HEK293 (cell line): ENCODE results near the gene FAM163A.
A peak's percentile ranks its signal among the peaks of the same experiment; 100 is the strongest.

Source experiments
- CTCF ChIA-PET: fragments of 350-600 bp; formaldehyde crosslinking; extraction: SDS; loops from one replicate; lab custom pipeline; 2021; ENCODE audit warnings: antibody characterized with exemption; lab: Yijun Ruan, JAX
- POLR2A ChIA-PET: fragments of 300-600 bp; formaldehyde crosslinking; extraction: SDS; loops from one replicate; lab custom pipeline; 2020; ENCODE audit warnings: antibody characterized with exemption, inconsistent platforms; lab: Yijun Ruan, JAX
- H3K27ac ChIP-seq: fragments of 200-500 bp; sonication (Bioruptor generic); 2 replicates; pipeline ENCODE4 v1.5.1; 2014; ENCODE audit warnings: low read depth, low read length, control low read depth, inconsistent platforms; ENCODE audit errors: extremely low read depth
- H3K36me3 ChIP-seq, 2 experiments: fragments of 200-500 bp in 1 of 2; sonication (Bioruptor generic) in 1 of 2; 1 replicate in 1 of 2; 2 replicates in 1 of 2; pipeline ENCODE4 v1.5.1; 2014 to 2017; ENCODE audit warnings: inconsistent platforms in 2 of 2, low read length in 2 of 2; ENCODE audit not compliant: control insufficient read depth in 2 of 2, insufficient read depth in 1 of 2
- H3K4me1 ChIP-seq: fragments of 200-500 bp; sonication (Bioruptor generic); 2 replicates; pipeline ENCODE4 v1.5.1; 2014; ENCODE audit warnings: mild to moderate bottlenecking, low read length, inconsistent platforms; ENCODE audit not compliant: control insufficient read depth, insufficient read depth
- H3K4me3 ChIP-seq: 2 replicates; pipeline ENCODE4 v1.5.1; 2011; ENCODE audit warnings: low read depth, mild to moderate bottlenecking, control low read depth, low read length, moderate library complexity
- H3K9me3 ChIP-seq: fragments of 200-500 bp; sonication (Bioruptor generic); 2 replicates; pipeline ENCODE4 v1.5.1; 2014; ENCODE audit warnings: low read depth, low read length, inconsistent platforms; ENCODE audit not compliant: control insufficient read depth, insufficient read depth
- SP7 ChIP-seq: fragments of 450-650 bp; formaldehyde crosslinking; IDR thresholded peaks from 2 replicates; pipeline ENCODE4 v1.5.1; 2016; ENCODE audit warnings: missing biosample characterization, missing genetic modification characterization
- YY2 ChIP-seq: fragments of 450-650 bp; formaldehyde crosslinking; IDR thresholded peaks from 2 replicates; pipeline ENCODE4 v1.5.1; 2016; ENCODE audit warnings: missing biosample characterization, missing genetic modification characterization
- ZBTB21 ChIP-seq: fragments of 450-650 bp; formaldehyde crosslinking; IDR thresholded peaks from 2 replicates; pipeline ENCODE4 v1.5.1; 2017; ENCODE audit warnings: missing biosample characterization, missing genetic modification characterization
- ZIC2 ChIP-seq: fragments of 450-650 bp; formaldehyde crosslinking; IDR thresholded peaks from 2 replicates; pipeline ENCODE4 v1.5.1; 2016; ENCODE audit warnings: missing biosample characterization, missing genetic modification characterization
- ZNF112 ChIP-seq: fragments of 450-650 bp; formaldehyde crosslinking; IDR thresholded peaks from 2 replicates; pipeline ENCODE4 v1.5.0; 2017; ENCODE audit warnings: missing biosample characterization, missing genetic modification characterization
- ZNF138 ChIP-seq: fragments of 450-650 bp; formaldehyde crosslinking; IDR thresholded peaks from 2 replicates; pipeline ENCODE4 v1.5.1; 2016; ENCODE audit warnings: missing biosample characterization, missing genetic modification characterization, borderline replicate concordance
- ZNF16 ChIP-seq: fragments of 450-650 bp; formaldehyde crosslinking; IDR thresholded peaks from 2 replicates; pipeline ENCODE4 v1.5.1; 2016; ENCODE audit warnings: low read depth, missing biosample characterization, missing genetic modification characterization
- ZNF23 ChIP-seq: fragments of 450-650 bp; formaldehyde crosslinking; IDR thresholded peaks from 2 replicates; pipeline ENCODE4 v1.5.1; 2016; ENCODE audit warnings: missing biosample characterization, missing genetic modification characterization, borderline replicate concordance
- ZNF335 ChIP-seq: fragments of 450-650 bp; formaldehyde crosslinking; conservative IDR thresholded peaks from 2 replicates; pipeline ENCODE4 v1.5.1; 2016; ENCODE audit warnings: missing biosample characterization, missing genetic modification characterization
- ZNF350 ChIP-seq: fragments of 450-650 bp; formaldehyde crosslinking; IDR thresholded peaks from 2 replicates; pipeline ENCODE4 v1.5.0; 2017; ENCODE audit warnings: missing biosample characterization, mild to moderate bottlenecking, missing genetic modification characterization
- ZNF391 ChIP-seq: fragments of 450-650 bp; formaldehyde crosslinking; IDR thresholded peaks from 2 replicates; pipeline ENCODE4 v1.5.1; 2016; ENCODE audit warnings: low read depth, missing biosample characterization, missing genetic modification characterization, borderline replicate concordance
- ZNF48 ChIP-seq: fragments of 450-650 bp; formaldehyde crosslinking; IDR thresholded peaks from 2 replicates; pipeline ENCODE4 v1.5.1; 2016; ENCODE audit warnings: missing biosample characterization, missing genetic modification characterization
- ZNF549 ChIP-seq: fragments of 450-650 bp; IDR thresholded peaks from 2 replicates; pipeline ENCODE4 v1.5.1; 2018; ENCODE audit warnings: missing biosample characterization, missing genetic modification characterization, mild to moderate bottlenecking, inconsistent platforms, moderate library complexity
- ZNF555 ChIP-seq: fragments of 450-650 bp; formaldehyde crosslinking; conservative IDR thresholded peaks from 2 replicates; pipeline ENCODE4 v1.5.1; 2017; ENCODE audit warnings: missing biosample characterization, mild to moderate bottlenecking, missing genetic modification characterization, inconsistent platforms
- ZNF585B ChIP-seq: fragments of 450-650 bp; formaldehyde crosslinking; IDR thresholded peaks from 2 replicates; pipeline ENCODE4 v1.5.1; 2016; ENCODE audit warnings: missing biosample characterization, missing genetic modification characterization
- ZNF623 ChIP-seq: fragments of 450-650 bp; formaldehyde crosslinking; IDR thresholded peaks from 2 replicates; pipeline ENCODE4 v1.5.1; 2016; ENCODE audit warnings: missing biosample characterization, missing genetic modification characterization
- ZNF658 ChIP-seq: fragments of 450-650 bp; formaldehyde crosslinking; IDR thresholded peaks from 2 replicates; pipeline ENCODE4; 2016; ENCODE audit warnings: missing biosample characterization, missing genetic modification characterization
- ZNF677 ChIP-seq: fragments of 450-650 bp; IDR thresholded peaks from 2 replicates; pipeline ENCODE4 v1.5.0; 2018; ENCODE audit warnings: missing biosample characterization, mild to moderate bottlenecking, missing genetic modification characterization, moderate library complexity
- ZNF791 ChIP-seq: fragments of 450-650 bp; formaldehyde crosslinking; IDR thresholded peaks from 2 replicates; pipeline ENCODE4 v1.5.1; 2016; ENCODE audit warnings: missing biosample characterization, missing genetic modification characterization
- ZNF792 ChIP-seq: fragments of 450-650 bp; formaldehyde crosslinking; IDR thresholded peaks from 2 replicates; pipeline ENCODE4 v1.5.1; 2016; ENCODE audit warnings: missing biosample characterization, missing genetic modification characterization
- ZNF843 ChIP-seq: fragments of 450-650 bp; formaldehyde crosslinking; IDR thresholded peaks from 2 replicates; pipeline ENCODE4 v1.5.1; 2016; ENCODE audit warnings: missing biosample characterization, missing genetic modification characterization
- TF ChIP-seq, protein P1 (sequence below): fragments of 450-650 bp; formaldehyde crosslinking; IDR thresholded peaks from 2 replicates; pipeline ENCODE4 v1.5.1; 2017; ENCODE audit warnings: missing biosample characterization, missing genetic modification characterization
- TF ChIP-seq, protein P2 (sequence below): fragments of 450-650 bp; IDR thresholded peaks from 2 replicates; pipeline ENCODE4 v1.5.1; 2018; ENCODE audit warnings: missing biosample characterization, mild to moderate bottlenecking, missing genetic modification characterization

FAM163A gene

GRCh38 chr1:179824265-179824664 lies 81.2 kb downstream of the FAM163A start:
- no peak overlapping the region for H3K4me3 ChIP-seq
- ChIA-PET POLR2A (no interaction called here), CTCF (interaction anchor here (0.8 to 3.0 kb wide), 2 partner anchors 10 to 15 kb away, joined by 5 to 22 read pairs; no protein-coding TSS in a partner anchor)
- no peak overlapping the region for H3K27ac ChIP-seq
- TF ChIP-seq, protein P1, sequence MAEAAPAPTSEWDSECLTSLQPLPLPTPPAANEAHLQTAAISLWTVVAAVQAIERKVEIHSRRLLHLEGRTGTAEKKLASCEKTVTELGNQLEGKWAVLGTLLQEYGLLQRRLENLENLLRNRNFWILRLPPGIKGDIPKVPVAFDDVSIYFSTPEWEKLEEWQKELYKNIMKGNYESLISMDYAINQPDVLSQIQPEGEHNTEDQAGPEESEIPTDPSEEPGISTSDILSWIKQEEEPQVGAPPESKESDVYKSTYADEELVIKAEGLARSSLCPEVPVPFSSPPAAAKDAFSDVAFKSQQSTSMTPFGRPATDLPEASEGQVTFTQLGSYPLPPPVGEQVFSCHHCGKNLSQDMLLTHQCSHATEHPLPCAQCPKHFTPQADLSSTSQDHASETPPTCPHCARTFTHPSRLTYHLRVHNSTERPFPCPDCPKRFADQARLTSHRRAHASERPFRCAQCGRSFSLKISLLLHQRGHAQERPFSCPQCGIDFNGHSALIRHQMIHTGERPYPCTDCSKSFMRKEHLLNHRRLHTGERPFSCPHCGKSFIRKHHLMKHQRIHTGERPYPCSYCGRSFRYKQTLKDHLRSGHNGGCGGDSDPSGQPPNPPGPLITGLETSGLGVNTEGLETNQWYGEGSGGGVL: 0 out of 2 replicates have a peak, but pooled peaks have one; percentile 23
- TF ChIP-seq SP7 (no peak), ZNF623 (tag by site-specific recombination) (no peak), ZNF555 (tag by site-specific recombination) (no peak), ZNF658 (tag by site-specific recombination) (no peak), ZIC2 (peak; percentile 55), ZNF335 (tag by site-specific recombination) (no peak)
- H3K9me3 ChIP-seq: no peaks in the 10 kb centered on the region
- no peaks in the 10 kb centered on the region for H3K4me1 ChIP-seq
- no peaks in the 10 kb centered on the region for H3K36me3 ChIP-seq

DNA sequence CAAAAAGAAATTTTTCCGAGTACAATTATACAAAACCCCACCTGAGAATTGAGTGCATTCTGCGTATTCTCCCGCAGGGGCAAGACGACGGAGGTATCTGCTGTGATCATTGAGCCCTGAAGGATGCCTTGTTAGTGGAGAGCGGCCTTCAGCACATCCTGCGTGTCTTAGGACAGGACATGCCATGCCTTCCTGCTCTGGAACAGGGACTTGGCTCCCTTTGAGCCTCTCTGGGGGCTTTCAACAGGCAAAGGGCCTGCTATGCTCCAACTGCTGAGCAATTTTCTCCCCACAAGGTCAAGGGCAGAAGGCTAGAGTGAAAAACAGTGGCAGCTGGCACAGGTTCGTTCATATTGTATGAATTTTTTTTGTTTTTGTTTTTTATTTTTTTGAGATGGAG lies 82.1 kb downstream of the FAM163A start:
- TF ChIP-seq ZNF391 (tag by site-specific recombination): no peak
- no peak for TF ChIP-seq ZBTB21
- TF ChIP-seq, all 188 proteins: peak for 0
- H3K9me3 ChIP-seq: no peaks in the 10 kb centered on the region
- ChIA-PET CTCF (no interaction called here), POLR2A (no interaction called here)
- H3K4me1 ChIP-seq: no peaks in the 10 kb centered on the region
- H3K27ac ChIP-seq: no peak overlapping the region
- H3K4me3 ChIP-seq: no peak overlapping the region
- H3K36me3 ChIP-seq: no peaks in the 10 kb centered on the region

DNA sequence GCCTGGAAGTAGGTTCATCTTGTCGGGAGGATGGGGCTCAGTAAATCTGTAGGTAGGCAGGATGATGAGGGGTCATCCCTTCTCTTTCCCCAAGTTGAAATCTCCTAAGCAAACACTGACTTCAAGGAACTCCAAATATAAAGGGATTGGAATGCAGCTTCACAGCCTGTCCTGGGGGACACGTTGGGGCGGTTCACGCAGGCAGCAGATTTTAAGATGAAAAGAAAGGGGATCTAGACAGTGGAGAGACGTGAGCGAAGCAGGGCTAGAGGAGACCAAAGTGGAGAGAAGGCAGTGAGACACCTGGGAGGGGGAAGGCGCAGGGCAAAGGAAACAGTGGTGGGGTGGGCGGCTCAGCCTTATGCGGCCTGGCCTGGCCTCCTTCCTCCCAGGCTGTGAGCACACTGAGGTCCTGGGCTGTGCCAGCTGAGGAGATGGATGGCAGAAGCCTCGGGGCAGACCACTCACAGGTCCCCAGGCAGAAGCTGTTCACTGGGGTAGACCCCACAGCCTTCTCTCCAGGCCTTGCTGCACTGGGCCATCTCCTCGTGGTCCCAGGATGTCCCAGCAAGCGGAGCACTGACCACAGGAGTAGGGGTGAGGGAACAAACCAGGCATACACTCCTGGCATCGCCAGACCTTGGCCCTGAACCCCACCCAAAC lies 82.8 kb downstream of the FAM163A start:
- no peak overlapping the region for H3K27ac ChIP-seq
- H3K4me1 ChIP-seq: no peaks in the 10 kb centered on the region
- no peaks in the 10 kb centered on the region for H3K9me3 ChIP-seq
- TF ChIP-seq YY2 (no peak), ZNF112 (tag by site-specific recombination) (no peak), ZNF16 (no peak), ZNF48 (tag by site-specific recombination) (no peak), ZNF138 (tag by site-specific recombination) (no peak), ZNF658 (tag by site-specific recombination) (no peak), ZNF677 (no peak), ZNF585B (no peak), ZNF350 (tag by site-specific recombination) (no peak), ZNF792 (tag by site-specific recombination) (no peak)
- H3K36me3 ChIP-seq: no peaks in the 10 kb centered on the region
- ChIA-PET POLR2A (no interaction called here), CTCF (no interaction called here)
- no peak overlapping the region for H3K4me3 ChIP-seq

DNA sequence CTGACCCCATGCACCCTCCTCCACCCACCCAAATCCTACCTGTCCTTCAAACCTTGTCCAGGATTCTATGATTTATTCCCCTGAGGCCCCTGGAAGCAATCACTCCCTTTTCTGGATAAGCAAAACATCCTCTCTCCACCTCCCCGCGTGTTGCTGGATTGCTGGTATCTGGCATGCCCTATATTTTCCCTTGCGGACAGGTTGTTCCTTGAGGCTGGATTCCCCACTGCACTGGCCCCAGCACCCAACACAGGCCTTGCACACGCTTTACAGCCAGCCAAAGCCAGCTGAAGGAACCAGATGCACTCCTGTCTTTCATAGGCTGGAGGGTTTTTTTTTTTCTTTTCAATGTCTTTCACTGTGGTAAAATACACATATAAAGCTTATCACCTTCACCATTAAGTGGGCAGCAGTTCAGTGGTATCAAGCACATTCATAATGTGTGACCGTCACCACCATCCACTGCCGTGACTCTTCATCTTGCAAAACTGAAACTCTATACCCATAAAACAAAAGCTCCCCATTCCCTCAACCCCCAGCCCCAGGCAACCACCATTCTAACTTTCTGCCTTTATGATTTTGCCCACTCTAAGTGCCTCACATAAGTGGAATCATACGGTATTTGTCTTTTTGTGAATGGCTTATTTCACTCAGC lies 83.7 kb downstream of the FAM163A start:
- no peaks in the 10 kb centered on the region for H3K9me3 ChIP-seq
- no peaks in the 10 kb centered on the region for H3K36me3 ChIP-seq
- no peak overlapping the region for H3K4me3 ChIP-seq
- H3K27ac ChIP-seq: no peak overlapping the region
- no peaks in the 10 kb centered on the region for H3K4me1 ChIP-seq
- CTCF ChIA-PET: interaction anchor here (0.9 to 2.1 kb wide), 3 partner anchors 12 to 120 kb away, joined by 3 to 16 read pairs (median 3); no protein-coding TSS in a partner anchor
- POLR2A ChIA-PET: no interaction called here
- TF ChIP-seq ZNF843 (no peak), ZIC2 (no peak), ZNF138 (tag by site-specific recombination) (no peak), ZNF791 (tag by site-specific recombination) (no peak), ZNF23 (tag by site-specific recombination) (no peak), ZNF549 (tag by site-specific recombination) (no peak)
- TF ChIP-seq, protein P2, sequence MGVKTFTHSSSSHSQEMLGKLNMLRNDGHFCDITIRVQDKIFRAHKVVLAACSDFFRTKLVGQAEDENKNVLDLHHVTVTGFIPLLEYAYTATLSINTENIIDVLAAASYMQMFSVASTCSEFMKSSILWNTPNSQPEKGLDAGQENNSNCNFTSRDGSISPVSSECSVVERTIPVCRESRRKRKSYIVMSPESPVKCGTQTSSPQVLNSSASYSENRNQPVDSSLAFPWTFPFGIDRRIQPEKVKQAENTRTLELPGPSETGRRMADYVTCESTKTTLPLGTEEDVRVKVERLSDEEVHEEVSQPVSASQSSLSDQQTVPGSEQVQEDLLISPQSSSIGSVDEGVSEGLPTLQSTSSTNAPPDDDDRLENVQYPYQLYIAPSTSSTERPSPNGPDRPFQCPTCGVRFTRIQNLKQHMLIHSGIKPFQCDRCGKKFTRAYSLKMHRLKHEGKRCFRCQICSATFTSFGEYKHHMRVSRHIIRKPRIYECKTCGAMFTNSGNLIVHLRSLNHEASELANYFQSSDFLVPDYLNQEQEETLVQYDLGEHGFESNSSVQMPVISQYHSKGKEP (tag by site-specific recombination): no peak
